Astrocyte of the spinal cord (primary cell): ENCODE results near the gene ITSN1.
A peak's percentile ranks its signal among the peaks of the same experiment; 100 is the strongest.

Experiments
- DNase-seq: peaks from one replicate; pipeline ENCODE4 v3.0.0; 2011; ENCODE audit warnings: low read depth, low spot score
- H3K4me3 ChIP-seq: 2 replicates; pipeline ENCODE4 v1.5.1; 2011; ENCODE audit warnings: low read depth, mild to moderate bottlenecking, low read length, moderate library complexity
- in situ Hi-C: cut with HindIII; loops from 2 replicates; pipeline ENCODE4 v1.10.0; 2017; ENCODE audit warnings: low sequenced_read_pairs
- TF ChIP-seq, protein P1 (sequence below): IDR thresholded peaks from 2 replicates; pipeline ENCODE4 v1.5.1; 2012; ENCODE audit warnings: low read depth, mild to moderate bottlenecking, low read length, inconsistent platforms

The ITSN1 gene

DNA sequence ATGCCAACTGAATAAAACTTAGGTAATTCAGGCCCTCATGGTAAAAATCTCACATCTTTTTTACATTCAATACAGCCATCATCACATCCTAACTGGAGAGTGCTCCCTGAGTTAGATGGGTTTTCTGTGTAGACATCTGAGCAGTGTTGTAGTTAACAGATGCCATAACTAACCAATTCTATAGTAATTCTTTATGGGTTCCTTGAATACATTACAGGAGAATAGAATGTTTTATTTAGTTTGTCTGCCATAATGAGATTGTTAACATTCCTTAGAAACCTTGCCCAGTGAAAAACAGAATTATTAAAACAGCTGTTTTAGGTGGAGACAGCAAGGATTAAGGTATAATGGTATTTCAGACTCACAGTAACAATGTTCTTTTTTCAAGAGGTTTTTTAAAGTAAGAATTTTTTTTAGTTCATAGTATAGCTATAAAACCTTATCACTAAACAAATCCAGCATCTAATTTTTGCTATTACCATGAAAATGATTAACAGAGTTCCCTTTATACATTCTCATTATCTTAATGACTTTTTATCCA is 178.0 kb downstream of the ITSN1 start:
- in situ Hi-C loops: no loop called here
- TF ChIP-seq, protein P1, sequence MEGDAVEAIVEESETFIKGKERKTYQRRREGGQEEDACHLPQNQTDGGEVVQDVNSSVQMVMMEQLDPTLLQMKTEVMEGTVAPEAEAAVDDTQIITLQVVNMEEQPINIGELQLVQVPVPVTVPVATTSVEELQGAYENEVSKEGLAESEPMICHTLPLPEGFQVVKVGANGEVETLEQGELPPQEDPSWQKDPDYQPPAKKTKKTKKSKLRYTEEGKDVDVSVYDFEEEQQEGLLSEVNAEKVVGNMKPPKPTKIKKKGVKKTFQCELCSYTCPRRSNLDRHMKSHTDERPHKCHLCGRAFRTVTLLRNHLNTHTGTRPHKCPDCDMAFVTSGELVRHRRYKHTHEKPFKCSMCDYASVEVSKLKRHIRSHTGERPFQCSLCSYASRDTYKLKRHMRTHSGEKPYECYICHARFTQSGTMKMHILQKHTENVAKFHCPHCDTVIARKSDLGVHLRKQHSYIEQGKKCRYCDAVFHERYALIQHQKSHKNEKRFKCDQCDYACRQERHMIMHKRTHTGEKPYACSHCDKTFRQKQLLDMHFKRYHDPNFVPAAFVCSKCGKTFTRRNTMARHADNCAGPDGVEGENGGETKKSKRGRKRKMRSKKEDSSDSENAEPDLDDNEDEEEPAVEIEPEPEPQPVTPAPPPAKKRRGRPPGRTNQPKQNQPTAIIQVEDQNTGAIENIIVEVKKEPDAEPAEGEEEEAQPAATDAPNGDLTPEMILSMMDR: no peak
- no peak for DNase-seq

DNA sequence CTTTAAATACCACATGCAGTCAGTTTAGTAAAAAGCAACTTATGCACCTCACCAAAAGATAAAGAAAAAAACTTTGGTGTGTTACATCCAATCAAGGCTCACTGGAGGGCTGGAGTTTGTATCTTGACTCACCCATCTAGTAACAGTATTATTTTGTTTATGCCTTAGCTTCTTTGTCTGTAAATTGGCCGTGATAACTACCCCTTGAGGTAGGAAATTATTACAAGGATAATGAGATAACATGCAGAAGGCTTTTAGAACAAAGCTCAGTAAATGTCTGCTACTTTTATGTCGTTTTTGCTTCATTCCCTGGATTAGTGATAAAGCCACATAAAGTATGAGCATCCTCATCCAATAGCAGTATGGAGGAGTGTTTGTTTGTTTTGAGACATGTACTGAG is 178.5 kb downstream of the ITSN1 start:
- no peak for DNase-seq
- in situ Hi-C loops: no loop called here
- TF ChIP-seq, protein P1: no peak
- no peak overlapping the region for H3K4me3 ChIP-seq

More for the DNA sequence above, 178.0 kb downstream of the ITSN1 start:
- no peak overlapping the region for H3K4me3 ChIP-seq

DNA sequence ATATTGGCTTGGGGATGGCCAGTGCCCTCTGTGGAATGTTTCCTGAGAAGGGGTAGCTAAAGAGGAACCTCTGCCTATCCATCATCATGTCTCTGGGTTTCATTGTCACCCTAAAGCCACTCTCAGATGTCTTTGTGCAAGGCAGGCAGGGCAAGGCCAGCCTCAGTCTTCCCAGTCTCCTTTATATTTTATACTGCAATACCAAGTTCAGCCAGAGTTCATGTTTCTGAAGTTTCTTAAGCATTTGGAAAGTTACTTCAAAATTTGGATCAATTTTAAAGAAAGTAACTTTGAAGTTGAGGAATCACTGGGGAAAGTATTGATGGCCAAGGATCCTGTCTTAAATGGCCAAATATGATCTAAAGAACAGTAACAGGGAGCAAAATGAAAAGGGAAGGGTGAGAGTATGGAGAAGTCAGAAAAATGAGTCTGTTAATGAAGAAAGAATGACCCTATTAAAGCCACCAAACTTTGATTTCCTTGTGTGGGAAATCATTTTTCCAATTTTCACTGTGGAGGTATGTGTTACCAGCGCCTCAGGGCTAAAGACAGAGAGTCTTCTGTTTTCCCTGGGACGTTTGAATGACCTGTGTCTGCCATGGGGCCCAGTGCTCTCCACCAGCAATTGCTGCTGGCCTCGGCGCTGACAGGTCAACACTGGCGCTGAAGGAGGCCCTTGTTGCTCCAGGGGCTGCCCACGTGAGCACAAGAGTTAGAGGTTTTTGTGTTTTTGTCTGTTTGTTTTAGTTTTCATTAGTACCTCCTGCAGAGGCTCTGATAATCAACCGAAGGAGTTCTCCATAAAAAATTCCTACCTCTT is 179.4 kb downstream of the ITSN1 start:
- DNase-seq: no peak
- in situ Hi-C loops: no loop called here
- H3K4me3 ChIP-seq: no peak overlapping the region
- TF ChIP-seq, protein P1: no peak

DNA sequence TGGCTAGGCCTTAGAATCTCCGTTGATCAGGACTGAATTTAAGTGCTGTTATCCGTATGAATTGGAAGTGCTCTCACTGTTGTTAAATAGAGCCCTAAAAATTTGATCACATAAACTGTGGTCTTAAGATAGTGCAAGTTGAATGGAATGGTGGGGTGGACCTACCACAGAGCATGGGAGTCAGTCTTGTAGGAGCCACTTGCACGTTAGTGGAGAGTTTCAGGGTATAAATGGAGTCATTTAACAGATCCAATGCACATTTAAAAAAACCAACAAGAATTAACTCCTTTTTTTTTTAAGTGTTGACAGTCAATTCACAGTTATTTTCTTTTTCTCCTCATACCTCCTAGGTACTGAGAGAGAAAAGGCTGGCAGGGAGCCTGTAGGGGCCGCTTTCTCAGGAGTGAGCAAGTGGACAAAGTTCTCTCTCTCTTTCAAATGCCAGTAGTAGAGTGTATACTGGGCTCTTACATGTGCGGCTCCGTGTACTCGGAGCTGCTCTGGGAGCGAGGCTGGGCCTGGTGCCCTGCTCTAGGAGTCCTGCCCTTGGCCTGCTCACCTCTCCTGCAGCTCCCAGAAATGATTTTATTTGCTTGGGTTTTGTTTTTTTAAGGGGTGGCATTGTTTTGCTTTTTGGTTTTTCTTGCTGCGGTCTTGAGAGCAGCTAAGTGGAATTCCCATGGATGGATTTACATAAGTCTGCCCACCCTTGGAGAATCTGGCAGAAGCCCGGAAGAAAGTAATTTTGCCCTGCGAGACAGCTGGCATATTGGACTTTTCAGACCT is 182.0 kb downstream of the ITSN1 start:
- DNase-seq: peak; percentile 52
- in situ Hi-C loops: no loop called here
- no peak overlapping the region for H3K4me3 ChIP-seq
- TF ChIP-seq, protein P1: peak; percentile 44

DNA sequence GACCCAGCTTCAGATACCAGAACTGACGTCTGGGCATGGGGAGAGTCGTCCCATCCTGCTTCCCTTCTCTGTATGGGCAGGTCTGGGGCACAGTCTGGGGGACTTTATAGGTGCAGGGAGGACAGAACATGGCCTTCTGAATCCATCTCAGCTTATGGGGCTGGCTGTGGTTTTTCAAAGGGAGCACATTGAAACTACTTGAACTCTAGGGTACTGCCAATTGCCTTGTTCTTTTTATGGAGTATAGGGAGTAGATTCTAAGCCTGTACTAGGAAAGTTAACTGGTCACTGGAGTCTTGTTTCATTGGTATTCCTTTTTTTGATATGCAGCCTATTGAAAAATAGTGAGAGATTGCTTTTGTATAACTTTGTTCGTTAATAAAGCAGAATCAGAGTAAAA is 183.1 kb downstream of the ITSN1 start:
- no peak overlapping the region for H3K4me3 ChIP-seq
- in situ Hi-C loops: no loop called here
- DNase-seq: no peak
- TF ChIP-seq, protein P1: no peak

DNA sequence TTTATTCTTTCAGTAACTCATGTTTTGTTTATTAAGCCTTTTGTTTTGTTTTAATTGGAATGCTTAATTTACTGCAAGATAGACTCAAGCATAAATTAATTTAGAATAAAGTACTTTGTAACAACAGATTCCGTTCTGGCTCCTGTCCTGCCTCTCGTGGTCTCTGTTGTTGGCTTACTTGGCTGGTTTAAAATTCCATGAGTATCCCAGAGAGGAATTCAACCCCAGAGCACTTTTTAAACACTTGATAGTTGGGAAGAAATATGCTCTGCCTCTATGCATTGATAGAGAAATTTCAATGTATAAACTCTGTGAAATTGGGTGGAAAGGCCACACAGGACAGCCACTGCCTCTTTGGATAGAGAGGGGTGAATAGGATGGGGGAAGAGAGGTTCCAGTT is 183.6 kb downstream of the ITSN1 start:
- DNase-seq: peak; percentile 73
- in situ Hi-C loops: no loop called here
- TF ChIP-seq, protein P1: no peak
- no peak overlapping the region for H3K4me3 ChIP-seq
